HepG2 (cell line): ENCODE results near the gene NTM.

Experiments used
- CEBPB ChIP-seq: IDR thresholded peaks from 2 replicates; pipeline ENCODE4 v1.6.1; 2011; ENCODE audit warnings: low read depth, low read length, improper control_type of control experiment, borderline replicate concordance
- GABPA ChIP-seq, 2 experiments: IDR thresholded peaks; 2 replicates each; pipeline ENCODE4 v1.6.1; 2011 to 2016; ENCODE audit warnings: low read depth in 2 of 2, low read length in 1 of 2, missing biosample characterization in 1 of 2, missing genetic modification characterization in 1 of 2
- JUN ChIP-seq: sonication (generic); formaldehyde crosslinking; IDR thresholded peaks from 2 replicates; pipeline ENCODE4 v1.4.0; 2020; ENCODE audit warnings: mild to moderate bottlenecking, missing genetic modification reagents
- PBX2 ChIP-seq: IDR thresholded peaks from 2 replicates; pipeline ENCODE4 v1.6.1; 2016; ENCODE audit warnings: control low read depth
- POLR2A ChIP-seq, 2 experiments: IDR thresholded peaks; 2 replicates each; pipeline ENCODE4 v1.6.1; 2011; ENCODE audit warnings: low read depth in 2 of 2, low read length in 2 of 2, mild to moderate bottlenecking in 1 of 2, moderate library complexity in 1 of 2; ENCODE audit not compliant: insufficient read depth in 1 of 2
- RFX1 ChIP-seq: fragments of 450-650 bp; IDR thresholded peaks from 2 replicates; pipeline ENCODE4 v1.6.1; 2017
- RXRA ChIP-seq: sonication (generic); formaldehyde crosslinking; IDR thresholded peaks from 2 replicates; pipeline ENCODE4 v1.5.1; 2020; ENCODE audit warnings: missing genetic modification reagents
- SRSF9 ChIP-seq: fragments of 200-400 bp; formaldehyde crosslinking; IDR thresholded peaks from 2 replicates; pipeline ENCODE4 v1.6.1; 2018; ENCODE audit warnings: borderline replicate concordance, mild to moderate bottlenecking, low read depth, low read length; ENCODE audit not compliant: insufficient read depth, poor library complexity, severe bottlenecking
- TCF7L2 ChIP-seq: IDR thresholded peaks from 2 replicates; pipeline ENCODE4 v1.6.1; 2011; ENCODE audit warnings: mild to moderate bottlenecking, low read depth, low read length, moderate library complexity
- ZNF407 ChIP-seq: sonication (generic); formaldehyde crosslinking; IDR thresholded peaks from one replicate; pipeline ENCODE4 v1.5.1; 2020; ENCODE audit warnings: mild to moderate bottlenecking, missing genetic modification reagents; ENCODE audit errors: not compliant biosample characterization
- TF ChIP-seq, protein P1 (sequence below), 2 experiments: sonication (generic) in 1 of 2; formaldehyde crosslinking in 1 of 2; IDR thresholded peaks; 2 replicates each; pipeline versions ENCODE4 v1.5.1 to v1.6.1; 2011 to 2020; ENCODE audit warnings: borderline replicate concordance in 1 of 2, low read depth in 1 of 2, low read length in 1 of 2, mild to moderate bottlenecking in 1 of 2, missing genetic modification reagents in 1 of 2, moderate library complexity in 1 of 2
- TF ChIP-seq, protein P2 (sequence below): sonication (generic); formaldehyde crosslinking; IDR thresholded peaks from 2 replicates; pipeline ENCODE4 v1.5.0; 2020; ENCODE audit warnings: mild to moderate bottlenecking, missing genetic modification reagents, moderate library complexity
- TF ChIP-seq, protein P3 (sequence below): sonication (generic); formaldehyde crosslinking; IDR thresholded peaks from 2 replicates; pipeline ENCODE4 v1.4.0; 2020; ENCODE audit warnings: missing genetic modification reagents, borderline replicate concordance
- TF ChIP-seq, protein P4 (sequence below): IDR thresholded peaks from 2 replicates; pipeline ENCODE4 v1.6.1; 2016; ENCODE audit warnings: low read depth

GRCh38 chr11:132118661-132119060, 748.2 kb downstream of the NTM start:
- TF ChIP-seq, protein P1, sequence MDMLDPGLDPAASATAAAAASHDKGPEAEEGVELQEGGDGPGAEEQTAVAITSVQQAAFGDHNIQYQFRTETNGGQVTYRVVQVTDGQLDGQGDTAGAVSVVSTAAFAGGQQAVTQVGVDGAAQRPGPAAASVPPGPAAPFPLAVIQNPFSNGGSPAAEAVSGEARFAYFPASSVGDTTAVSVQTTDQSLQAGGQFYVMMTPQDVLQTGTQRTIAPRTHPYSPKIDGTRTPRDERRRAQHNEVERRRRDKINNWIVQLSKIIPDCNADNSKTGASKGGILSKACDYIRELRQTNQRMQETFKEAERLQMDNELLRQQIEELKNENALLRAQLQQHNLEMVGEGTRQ (IDR thresholded peaks at IDR 0.05; ENCODE audit: low read depth, low read length) = no peak
- TF ChIP-seq, protein P1 (CRISPR knock-in tag; IDR thresholded peaks at IDR 0.05; ENCODE audit: borderline replicate concordance) = no peak
- TF ChIP-seq RFX1 (no peak), CEBPB (no peak), PBX2 (CRISPR knock-in tag) (no peak), RXRA (CRISPR knock-in tag) (no peak), SRSF9 (no peak), TCF7L2 (no peak), POLR2A (IDR thresholded peaks at IDR 0.05; ENCODE audit: insufficient read depth in 1 of 2, low read depth in 2 of 2, low read length in 2 of 2) (no peak), GABPA (IDR thresholded peaks at IDR 0.05; ENCODE audit: low read depth, low read length) (no peak), GABPA (CRISPR knock-in tag; IDR thresholded peaks at IDR 0.05; ENCODE audit: low read depth) (no peak), ZNF407 (CRISPR knock-in tag) (no peak), JUN (no peak)
- TF ChIP-seq, protein P2, sequence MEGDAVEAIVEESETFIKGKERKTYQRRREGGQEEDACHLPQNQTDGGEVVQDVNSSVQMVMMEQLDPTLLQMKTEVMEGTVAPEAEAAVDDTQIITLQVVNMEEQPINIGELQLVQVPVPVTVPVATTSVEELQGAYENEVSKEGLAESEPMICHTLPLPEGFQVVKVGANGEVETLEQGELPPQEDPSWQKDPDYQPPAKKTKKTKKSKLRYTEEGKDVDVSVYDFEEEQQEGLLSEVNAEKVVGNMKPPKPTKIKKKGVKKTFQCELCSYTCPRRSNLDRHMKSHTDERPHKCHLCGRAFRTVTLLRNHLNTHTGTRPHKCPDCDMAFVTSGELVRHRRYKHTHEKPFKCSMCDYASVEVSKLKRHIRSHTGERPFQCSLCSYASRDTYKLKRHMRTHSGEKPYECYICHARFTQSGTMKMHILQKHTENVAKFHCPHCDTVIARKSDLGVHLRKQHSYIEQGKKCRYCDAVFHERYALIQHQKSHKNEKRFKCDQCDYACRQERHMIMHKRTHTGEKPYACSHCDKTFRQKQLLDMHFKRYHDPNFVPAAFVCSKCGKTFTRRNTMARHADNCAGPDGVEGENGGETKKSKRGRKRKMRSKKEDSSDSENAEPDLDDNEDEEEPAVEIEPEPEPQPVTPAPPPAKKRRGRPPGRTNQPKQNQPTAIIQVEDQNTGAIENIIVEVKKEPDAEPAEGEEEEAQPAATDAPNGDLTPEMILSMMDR (CRISPR knock-in tag) = no peak
- TF ChIP-seq, protein P3, sequence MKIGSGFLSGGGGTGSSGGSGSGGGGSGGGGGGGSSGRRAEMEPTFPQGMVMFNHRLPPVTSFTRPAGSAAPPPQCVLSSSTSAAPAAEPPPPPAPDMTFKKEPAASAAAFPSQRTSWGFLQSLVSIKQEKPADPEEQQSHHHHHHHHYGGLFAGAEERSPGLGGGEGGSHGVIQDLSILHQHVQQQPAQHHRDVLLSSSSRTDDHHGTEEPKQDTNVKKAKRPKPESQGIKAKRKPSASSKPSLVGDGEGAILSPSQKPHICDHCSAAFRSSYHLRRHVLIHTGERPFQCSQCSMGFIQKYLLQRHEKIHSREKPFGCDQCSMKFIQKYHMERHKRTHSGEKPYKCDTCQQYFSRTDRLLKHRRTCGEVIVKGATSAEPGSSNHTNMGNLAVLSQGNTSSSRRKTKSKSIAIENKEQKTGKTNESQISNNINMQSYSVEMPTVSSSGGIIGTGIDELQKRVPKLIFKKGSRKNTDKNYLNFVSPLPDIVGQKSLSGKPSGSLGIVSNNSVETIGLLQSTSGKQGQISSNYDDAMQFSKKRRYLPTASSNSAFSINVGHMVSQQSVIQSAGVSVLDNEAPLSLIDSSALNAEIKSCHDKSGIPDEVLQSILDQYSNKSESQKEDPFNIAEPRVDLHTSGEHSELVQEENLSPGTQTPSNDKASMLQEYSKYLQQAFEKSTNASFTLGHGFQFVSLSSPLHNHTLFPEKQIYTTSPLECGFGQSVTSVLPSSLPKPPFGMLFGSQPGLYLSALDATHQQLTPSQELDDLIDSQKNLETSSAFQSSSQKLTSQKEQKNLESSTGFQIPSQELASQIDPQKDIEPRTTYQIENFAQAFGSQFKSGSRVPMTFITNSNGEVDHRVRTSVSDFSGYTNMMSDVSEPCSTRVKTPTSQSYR (CRISPR knock-in tag) = no peak
- TF ChIP-seq, protein P4, sequence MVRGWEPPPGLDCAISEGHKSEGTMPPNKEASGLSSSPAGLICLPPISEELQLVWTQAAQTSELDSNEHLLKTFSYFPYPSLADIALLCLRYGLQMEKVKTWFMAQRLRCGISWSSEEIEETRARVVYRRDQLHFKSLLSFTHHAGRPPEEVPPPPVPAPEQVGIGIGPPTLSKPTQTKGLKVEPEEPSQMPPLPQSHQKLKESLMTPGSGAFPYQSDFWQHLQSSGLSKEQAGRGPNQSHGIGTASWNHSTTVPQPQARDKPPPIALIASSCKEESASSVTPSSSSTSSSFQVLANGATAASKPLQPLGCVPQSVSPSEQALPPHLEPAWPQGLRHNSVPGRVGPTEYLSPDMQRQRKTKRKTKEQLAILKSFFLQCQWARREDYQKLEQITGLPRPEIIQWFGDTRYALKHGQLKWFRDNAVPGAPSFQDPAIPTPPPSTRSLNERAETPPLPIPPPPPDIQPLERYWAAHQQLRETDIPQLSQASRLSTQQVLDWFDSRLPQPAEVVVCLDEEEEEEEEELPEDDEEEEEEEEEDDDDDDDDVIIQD (CRISPR knock-in tag) = no peak
